ENCODE data around the gene SLC1A2. TPM values are rescaled to one million over a fixed set of nuclear protein-coding genes. Genes with fewer than 3 reads are reported as not detected.

SLC1A2 gene
- total RNA-seq, 1 experiment from 2014 or later, result not detected

Small RNA genes lying within 50 kb of the gene (small RNA-seq; reads per million reads assigned to genes)
- not detected for gene AC090625.1

Other genes with a start within 250 kb of the SLC1A2 start
- gene PAMR1, start 106.1 kb upstream of the SLC1A2 start, total RNA-seq (2014; rRNA removed; shearing (Covaris generic)), result not detected in 2 replicates
- gene FJX1, start 198.9 kb upstream of the SLC1A2 start, total RNA-seq (2014; rRNA removed; shearing (Covaris generic)), result 6.1 and 7.5 TPM in 2 replicates
- gene TRIM44, start 243.2 kb upstream of the SLC1A2 start, total RNA-seq (2014; rRNA removed; shearing (Covaris generic)), result 32.2 and 58.2 TPM in 2 replicates